ENCODE measurements around the gene MESP2.

The MESP2 gene, protein sequence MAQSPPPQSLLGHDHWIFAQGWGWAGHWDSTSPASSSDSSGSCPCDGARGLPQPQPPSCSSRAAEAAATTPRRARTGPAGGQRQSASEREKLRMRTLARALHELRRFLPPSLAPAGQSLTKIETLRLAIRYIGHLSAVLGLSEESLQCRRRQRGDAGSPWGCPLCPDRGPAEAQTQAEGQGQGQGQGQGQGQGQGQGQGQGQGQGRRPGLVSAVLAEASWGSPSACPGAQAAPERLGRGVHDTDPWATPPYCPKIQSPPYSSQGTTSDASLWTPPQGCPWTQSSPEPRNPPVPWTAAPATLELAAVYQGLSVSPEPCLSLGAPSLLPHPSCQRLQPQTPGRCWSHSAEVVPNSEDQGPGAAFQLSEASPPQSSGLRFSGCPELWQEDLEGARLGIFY

DNA sequence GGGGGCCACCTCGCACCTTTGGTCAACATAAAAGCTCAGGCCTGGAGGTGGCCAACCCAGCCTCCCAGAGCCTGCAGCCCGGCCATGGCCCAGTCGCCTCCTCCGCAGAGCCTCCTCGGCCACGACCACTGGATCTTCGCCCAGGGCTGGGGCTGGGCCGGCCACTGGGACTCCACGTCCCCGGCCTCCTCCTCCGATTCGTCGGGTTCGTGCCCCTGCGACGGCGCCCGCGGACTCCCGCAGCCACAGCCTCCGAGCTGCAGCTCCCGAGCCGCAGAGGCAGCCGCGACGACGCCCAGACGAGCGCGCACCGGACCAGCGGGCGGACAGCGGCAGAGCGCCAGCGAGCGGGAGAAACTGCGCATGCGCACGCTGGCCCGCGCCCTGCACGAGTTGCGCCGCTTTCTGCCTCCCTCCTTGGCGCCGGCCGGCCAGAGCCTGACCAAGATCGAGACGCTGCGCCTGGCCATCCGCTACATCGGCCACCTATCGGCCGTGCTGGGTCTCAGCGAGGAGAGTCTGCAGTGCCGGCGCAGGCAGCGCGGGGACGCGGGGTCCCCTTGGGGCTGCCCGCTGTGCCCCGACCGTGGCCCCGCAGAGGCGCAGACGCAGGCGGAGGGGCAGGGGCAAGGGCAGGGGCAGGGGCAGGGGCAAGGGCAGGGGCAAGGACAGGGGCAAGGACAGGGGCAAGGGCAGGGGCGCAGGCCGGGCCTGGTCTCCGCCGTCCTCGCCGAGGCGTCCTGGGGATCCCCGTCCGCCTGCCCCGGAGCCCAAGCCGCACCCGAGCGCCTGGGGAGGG, at the start of gene MESP2:
Gene MESP2, plus strand, starts transcription at position 59 of the 799 bp plus-strand sequence. Its CDS starts 26 bp downstream, at position 85.
- H3K4me3 ChIP-seq (ENCODE audit: low read depth, low read length), result peak within 1 kb of the TSS; percentile 49
- DNase-seq (ENCODE audit: low read depth), result peak; percentile 85
- TF ChIP-seq, protein P1, sequence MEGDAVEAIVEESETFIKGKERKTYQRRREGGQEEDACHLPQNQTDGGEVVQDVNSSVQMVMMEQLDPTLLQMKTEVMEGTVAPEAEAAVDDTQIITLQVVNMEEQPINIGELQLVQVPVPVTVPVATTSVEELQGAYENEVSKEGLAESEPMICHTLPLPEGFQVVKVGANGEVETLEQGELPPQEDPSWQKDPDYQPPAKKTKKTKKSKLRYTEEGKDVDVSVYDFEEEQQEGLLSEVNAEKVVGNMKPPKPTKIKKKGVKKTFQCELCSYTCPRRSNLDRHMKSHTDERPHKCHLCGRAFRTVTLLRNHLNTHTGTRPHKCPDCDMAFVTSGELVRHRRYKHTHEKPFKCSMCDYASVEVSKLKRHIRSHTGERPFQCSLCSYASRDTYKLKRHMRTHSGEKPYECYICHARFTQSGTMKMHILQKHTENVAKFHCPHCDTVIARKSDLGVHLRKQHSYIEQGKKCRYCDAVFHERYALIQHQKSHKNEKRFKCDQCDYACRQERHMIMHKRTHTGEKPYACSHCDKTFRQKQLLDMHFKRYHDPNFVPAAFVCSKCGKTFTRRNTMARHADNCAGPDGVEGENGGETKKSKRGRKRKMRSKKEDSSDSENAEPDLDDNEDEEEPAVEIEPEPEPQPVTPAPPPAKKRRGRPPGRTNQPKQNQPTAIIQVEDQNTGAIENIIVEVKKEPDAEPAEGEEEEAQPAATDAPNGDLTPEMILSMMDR (IDR thresholded peaks at IDR 0.05; ENCODE audit: insufficient read depth, low read depth, low read length, missing control alignments), result peak; percentile 9

DNA sequence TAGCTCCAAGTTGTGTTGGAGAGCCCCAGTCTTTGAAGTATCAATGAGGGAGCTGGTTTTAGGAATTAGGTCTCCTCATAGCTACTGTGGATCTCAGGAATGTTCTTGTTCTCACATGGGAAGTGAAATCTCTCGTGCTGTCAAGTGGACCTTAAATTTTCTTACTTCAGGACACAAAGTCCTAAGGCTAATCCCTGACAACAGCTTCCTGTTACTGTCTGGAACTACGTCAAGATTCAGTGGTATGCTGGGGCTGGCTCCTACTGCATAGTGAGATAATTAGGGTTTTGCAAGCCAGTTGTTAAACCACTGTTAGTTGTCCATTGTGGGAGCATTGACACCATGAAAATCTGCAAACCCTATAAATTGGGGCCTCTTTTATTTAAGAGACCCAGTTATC, 47.9 kb upstream of the MESP2 start:
- no peak overlapping the region for H3K4me3 ChIP-seq (ENCODE audit: low read depth, low read length)
- TF ChIP-seq, protein P1 (IDR thresholded peaks at IDR 0.05; ENCODE audit: insufficient read depth, low read depth, low read length, missing control alignments), result no peak
- no peak for DNase-seq (ENCODE audit: low read depth)

DNA sequence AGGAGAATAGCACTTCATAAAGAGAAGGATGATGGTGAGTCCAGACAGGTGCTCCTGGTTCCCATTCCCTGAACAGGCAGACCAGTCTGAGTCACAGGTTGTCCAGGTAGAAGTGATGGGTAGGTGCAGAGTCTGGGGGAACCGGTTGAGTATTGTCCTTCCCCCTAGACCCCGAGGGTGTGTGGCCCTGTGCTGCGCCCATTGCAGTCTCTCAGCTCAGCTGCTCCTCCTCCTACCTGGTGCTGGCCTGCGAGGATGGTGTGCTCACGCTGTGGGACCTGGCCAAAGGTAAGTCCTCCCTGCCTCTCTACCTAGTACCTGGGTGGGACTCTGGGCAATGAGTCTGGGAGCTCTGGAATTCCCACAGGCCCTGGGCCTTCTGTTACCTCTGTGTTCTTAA, 44.9 kb upstream of the MESP2 start:
- DNase-seq (ENCODE audit: low read depth), result no peak
- H3K4me3 ChIP-seq (ENCODE audit: low read depth, low read length), result no peak overlapping the region
- TF ChIP-seq, protein P1 (IDR thresholded peaks at IDR 0.05; ENCODE audit: insufficient read depth, low read depth, low read length, missing control alignments), result no peak

DNA sequence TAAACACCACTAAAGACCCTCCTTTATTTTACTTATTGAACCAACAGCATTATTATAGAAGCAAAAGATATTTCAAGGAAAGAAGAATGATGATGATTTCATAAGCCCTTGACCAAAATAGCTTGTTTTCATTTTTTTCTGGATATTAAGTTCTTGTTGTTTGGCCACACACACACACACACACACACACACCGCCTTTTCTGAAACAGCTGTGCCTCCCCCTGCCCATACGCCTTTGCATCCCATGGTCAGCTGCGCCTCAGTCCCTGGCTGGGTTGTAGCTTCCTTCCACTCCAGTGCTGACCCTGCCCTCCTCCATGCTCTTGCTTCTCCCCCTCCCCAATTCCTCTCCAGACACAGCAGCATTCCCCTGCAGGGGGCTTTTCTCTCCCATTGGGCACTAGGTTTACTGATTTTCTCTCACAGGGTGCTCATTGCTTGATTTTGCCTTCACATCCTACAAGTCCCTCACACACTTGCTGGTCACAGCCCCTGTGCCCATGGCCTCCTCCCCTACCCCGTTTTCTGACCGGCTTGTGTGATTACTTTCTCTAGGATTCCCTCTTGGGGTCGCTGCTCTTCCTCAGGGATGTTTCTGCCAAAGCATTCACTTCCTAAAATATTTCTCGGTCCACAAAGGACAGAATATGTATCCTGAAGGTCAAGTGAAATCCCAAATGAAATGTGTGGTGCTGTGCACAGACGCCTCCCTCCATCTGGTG, 43.5 kb upstream of the MESP2 start:
- DNase-seq (ENCODE audit: low read depth), result no peak
- no peak overlapping the region for H3K4me3 ChIP-seq (ENCODE audit: low read depth, low read length)
- TF ChIP-seq, protein P1 (IDR thresholded peaks at IDR 0.05; ENCODE audit: insufficient read depth, low read depth, low read length, missing control alignments), result no peak

DNA sequence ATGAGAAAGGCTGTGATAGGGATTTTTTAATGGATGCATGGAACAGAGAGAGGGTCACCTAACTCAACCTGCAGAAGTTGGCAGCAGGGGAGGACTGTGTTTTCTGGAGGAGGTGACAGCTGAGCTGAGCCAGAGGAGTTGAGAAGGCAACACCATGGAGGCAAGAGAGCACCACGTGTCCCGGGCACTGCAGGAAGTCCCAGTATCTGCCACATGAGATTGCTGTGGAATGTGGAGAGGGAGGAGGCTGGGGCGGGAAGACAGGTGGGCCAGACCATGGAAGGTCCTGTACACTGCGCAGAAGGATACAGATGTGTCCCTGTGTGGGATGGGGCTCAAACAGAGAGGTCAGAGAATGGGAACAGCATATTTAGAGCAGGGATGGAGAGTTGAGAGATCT, 40.4 kb upstream of the MESP2 start:
- DNase-seq (ENCODE audit: low read depth), result no peak
- H3K4me3 ChIP-seq (ENCODE audit: low read depth, low read length), result no peak overlapping the region
- TF ChIP-seq, protein P1 (IDR thresholded peaks at IDR 0.05; ENCODE audit: insufficient read depth, low read depth, low read length, missing control alignments), result no peak

DNA sequence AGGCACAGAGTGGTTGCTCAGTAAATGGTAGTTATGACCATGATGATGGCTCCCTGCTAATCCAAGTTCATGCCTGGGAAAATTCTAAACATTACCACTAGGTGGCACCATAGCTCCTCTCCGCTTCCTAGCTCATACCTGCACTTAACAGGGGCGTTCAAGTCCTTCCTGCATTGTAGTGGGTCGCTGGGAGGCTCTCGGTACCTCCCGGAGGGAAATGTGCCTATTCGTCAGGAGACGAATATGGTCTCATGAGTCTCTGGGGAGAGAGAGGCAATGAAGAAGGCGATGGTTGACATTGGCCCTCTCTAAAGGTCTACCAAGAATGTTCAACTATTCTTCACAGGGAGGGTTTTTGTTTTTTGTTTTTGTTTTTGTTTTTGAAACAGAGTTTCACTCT, 36.0 kb upstream of the MESP2 start:
- DNase-seq (ENCODE audit: low read depth), result peak; percentile 85
- H3K4me3 ChIP-seq (ENCODE audit: low read depth, low read length), result peak overlapping the region; percentile 22; the same call in 1 of the 2 replicates
- TF ChIP-seq, protein P1 (IDR thresholded peaks at IDR 0.05; ENCODE audit: insufficient read depth, low read depth, low read length, missing control alignments), result peak; percentile 87
